ENCODE measurements around the gene MRPL48. TPM values are rescaled to one million over a fixed set of nuclear protein-coding genes. Genes with fewer than 3 reads are reported as not detected.

The MRPL48 gene
- total RNA-seq, 3 donors from 2014 or later: 31.5 to 41.2 (median 39.7) TPM

GRCh38 chr11:73814812-73815211 is 27.1 kb downstream of the MRPL48 start:
- DNase-seq (no peak), ATAC-seq (no peak)
- Histone ChIP-seq H3K4me3 (no peak overlapping the region), H3K4me1 (ENCODE audit: low read depth) (no peaks in the 10 kb centered on the region), H3K9me3 (no peaks in the 10 kb centered on the region), H3K36me3 (ENCODE audit: low read depth) (no peaks in the 10 kb centered on the region)
- intact Hi-C loops (cut with DNase I, micrococcal nuclease): no loop called here
- TF ChIP-seq CTCF (IDR thresholded peaks at IDR 0.05): no peak

GRCh38 chr11:73818846-73819245 is 31.2 kb downstream of the MRPL48 start:
- H3K4me3 ChIP-seq: no peak overlapping the region
- no peak for TF ChIP-seq CTCF (IDR thresholded peaks at IDR 0.05)
- no peak for ATAC-seq
- no peak for DNase-seq
- no peaks in the 10 kb centered on the region for H3K9me3 ChIP-seq
- no peaks in the 10 kb centered on the region for H3K4me1 ChIP-seq (ENCODE audit: low read depth)
- H3K36me3 ChIP-seq (ENCODE audit: low read depth): no peaks in the 10 kb centered on the region
- intact Hi-C loops (cut with DNase I, micrococcal nuclease): no loop called here

- H3K9me3 ChIP-seq: no peaks in the 10 kb centered on the region
- no peak overlapping the region for H3K4me3 ChIP-seq
Measured at GRCh38 chr11:73830261-73830660, 42.6 kb downstream of the MRPL48 start.

GRCh38 chr11:73833067-73833466 is 45.4 kb downstream of the MRPL48 start:
- no peaks in the 10 kb centered on the region for H3K4me1 ChIP-seq (ENCODE audit: low read depth)
- DNase-seq (no peak), ATAC-seq (no peak)
- intact Hi-C loops (cut with DNase I, micrococcal nuclease): no loop called here
- no peak for TF ChIP-seq CTCF (IDR thresholded peaks at IDR 0.05)
- no peaks in the 10 kb centered on the region for H3K36me3 ChIP-seq (ENCODE audit: low read depth)
- H3K9me3 ChIP-seq: no peaks in the 10 kb centered on the region
- H3K4me3 ChIP-seq: no peak overlapping the region

More at GRCh38 chr11:73830261-73830660, 42.6 kb downstream of the MRPL48 start:
- no peaks in the 10 kb centered on the region for H3K36me3 ChIP-seq (ENCODE audit: low read depth)
- no peak for ATAC-seq
- no peak for TF ChIP-seq CTCF (IDR thresholded peaks at IDR 0.05)
- no peaks in the 10 kb centered on the region for H3K4me1 ChIP-seq (ENCODE audit: low read depth)
- intact Hi-C loops (cut with DNase I, micrococcal nuclease): no loop called here
- no peak for DNase-seq

- no peak for DNase-seq
- Histone ChIP-seq H3K9me3 (no peaks in the 10 kb centered on the region), H3K36me3 (ENCODE audit: low read depth) (no peaks in the 10 kb centered on the region), H3K4me1 (ENCODE audit: low read depth) (no peaks in the 10 kb centered on the region), H3K4me3 (no peak overlapping the region)
- intact Hi-C loops (cut with DNase I, micrococcal nuclease): no loop called here
- ATAC-seq: no peak
- no peak for TF ChIP-seq CTCF (IDR thresholded peaks at IDR 0.05)
Measured at GRCh38 chr11:73838443-73839122, 50.9 kb downstream of the MRPL48 start.

DNA sequence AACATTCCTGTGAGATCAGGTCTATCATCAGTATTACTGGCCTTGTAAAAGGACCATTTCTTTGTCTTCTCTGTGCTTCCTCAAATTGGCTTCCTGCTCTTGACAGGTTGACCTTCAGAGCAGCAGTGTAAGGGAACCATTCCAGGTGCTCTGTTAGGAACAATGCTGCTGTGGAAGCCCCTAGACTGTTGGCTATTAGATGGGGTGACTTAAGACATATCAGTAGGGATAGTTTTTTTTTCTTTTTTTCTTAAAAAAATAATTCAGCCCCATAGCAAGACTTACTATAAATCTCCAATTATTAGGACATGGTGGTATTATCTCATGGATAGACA is 51.4 kb downstream of the MRPL48 start:
- no peak for ATAC-seq
- H3K4me3 ChIP-seq: no peak overlapping the region
- no peak for DNase-seq
- no peaks in the 10 kb centered on the region for H3K9me3 ChIP-seq
- no peak for TF ChIP-seq CTCF (IDR thresholded peaks at IDR 0.05)
- H3K4me1 ChIP-seq (ENCODE audit: low read depth): no peaks in the 10 kb centered on the region
- no peaks in the 10 kb centered on the region for H3K36me3 ChIP-seq (ENCODE audit: low read depth)
- intact Hi-C loops (cut with DNase I, micrococcal nuclease): no loop called here
